ENCODE measurements around the gene FRMPD2.
A peak's percentile ranks its signal among the peaks of the same experiment; 100 is the strongest.

Gene FRMPD2

DNA sequence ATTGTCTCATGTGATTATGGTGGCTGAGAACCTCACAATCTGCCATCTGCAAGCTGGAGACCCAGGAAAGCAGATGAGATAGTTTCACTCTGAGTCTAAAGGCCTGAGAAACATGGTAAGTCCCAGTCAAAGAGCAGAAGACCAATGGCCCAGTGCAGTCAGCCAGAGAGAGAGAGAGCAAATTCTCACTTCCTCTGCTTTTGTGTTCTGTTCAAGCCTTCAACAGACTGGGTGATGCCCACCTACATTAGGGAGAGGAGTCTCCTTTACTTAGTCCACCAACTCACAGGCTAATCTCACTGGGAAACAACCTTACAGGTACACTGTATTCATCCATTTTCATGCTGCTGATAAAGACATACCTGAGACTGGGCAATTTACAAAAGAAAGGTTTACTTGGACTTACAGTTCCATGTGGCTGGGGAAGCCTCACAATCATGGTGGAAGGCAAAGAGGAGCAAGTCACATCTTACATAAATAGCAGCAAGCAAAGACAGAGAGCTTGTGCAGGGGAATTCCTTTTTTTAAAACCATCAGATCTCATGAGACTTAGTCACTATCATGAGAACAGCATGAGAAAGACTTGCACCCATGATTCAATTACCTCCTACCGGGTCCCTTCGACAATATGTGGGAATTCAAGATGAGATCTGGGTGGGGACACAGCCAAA lies 4.7 kb upstream of the FRMPD2 start:
- peak; percentile 28 for DNase-seq (ENCODE audit: insufficient read length, low spot score)
- FAIRE-seq, result peak; percentile 94
- peak; percentile 68; the same call in 1 of the 2 replicates for TF ChIP-seq TAF1 (IDR thresholded peaks at IDR 0.05; ENCODE audit: low read depth, low read length)
- TF ChIP-seq SPI1 (IDR thresholded peaks at IDR 0.05; ENCODE audit: low read depth, low read length), result peak; percentile 98
- peak; percentile 70 for TF ChIP-seq POU2F2 (IDR thresholded peaks at IDR 0.05; ENCODE audit: low read depth, low read length)
- TF ChIP-seq PAX5 (IDR thresholded peaks at IDR 0.05; ENCODE audit: insufficient read depth, low read length, severe bottlenecking), result peak; percentile 76
- peak; percentile 70; the same call in 1 of the 2 replicates for TF ChIP-seq POLR2AphosphoS5 (IDR thresholded peaks at IDR 0.05; ENCODE audit: low read depth, low read length)
- peak; percentile 65 for TF ChIP-seq POLR2A (IDR thresholded peaks at IDR 0.05; ENCODE audit: low read depth, low read length)

GRCh38 chr10:48277093-48277492 lies 2.6 kb upstream of the FRMPD2 start:
- DNase-seq (ENCODE audit: insufficient read length, low spot score) (no peak), FAIRE-seq (no peak)
- TF ChIP-seq POLR2A (IDR thresholded peaks at IDR 0.05; ENCODE audit: low read depth, low read length) (no peak), PAX5 (IDR thresholded peaks at IDR 0.05; ENCODE audit: insufficient read depth, low read length, severe bottlenecking) (no peak), TAF1 (IDR thresholded peaks at IDR 0.05; ENCODE audit: low read depth, low read length) (no peak), POLR2AphosphoS5 (IDR thresholded peaks at IDR 0.05; ENCODE audit: low read depth, low read length) (no peak), POU2F2 (IDR thresholded peaks at IDR 0.05; ENCODE audit: low read depth, low read length) (no peak), SPI1 (IDR thresholded peaks at IDR 0.05; ENCODE audit: low read depth, low read length) (no peak)

GRCh38 chr10:48273741-48274140 lies 755 bp downstream of the FRMPD2 start:
- no peak for TF ChIP-seq POU2F2 (IDR thresholded peaks at IDR 0.05; ENCODE audit: low read depth, low read length)
- TF ChIP-seq POLR2A (IDR thresholded peaks at IDR 0.05; ENCODE audit: low read depth, low read length), result no peak
- TF ChIP-seq TAF1 (IDR thresholded peaks at IDR 0.05; ENCODE audit: low read depth, low read length), result no peak
- no peak for TF ChIP-seq POLR2AphosphoS5 (IDR thresholded peaks at IDR 0.05; ENCODE audit: low read depth, low read length)
- no peak for TF ChIP-seq PAX5 (IDR thresholded peaks at IDR 0.05; ENCODE audit: insufficient read depth, low read length, severe bottlenecking)
- no peak for TF ChIP-seq SPI1 (IDR thresholded peaks at IDR 0.05; ENCODE audit: low read depth, low read length)
- FAIRE-seq (no peak), DNase-seq (ENCODE audit: insufficient read length, low spot score) (no peak)

DNA sequence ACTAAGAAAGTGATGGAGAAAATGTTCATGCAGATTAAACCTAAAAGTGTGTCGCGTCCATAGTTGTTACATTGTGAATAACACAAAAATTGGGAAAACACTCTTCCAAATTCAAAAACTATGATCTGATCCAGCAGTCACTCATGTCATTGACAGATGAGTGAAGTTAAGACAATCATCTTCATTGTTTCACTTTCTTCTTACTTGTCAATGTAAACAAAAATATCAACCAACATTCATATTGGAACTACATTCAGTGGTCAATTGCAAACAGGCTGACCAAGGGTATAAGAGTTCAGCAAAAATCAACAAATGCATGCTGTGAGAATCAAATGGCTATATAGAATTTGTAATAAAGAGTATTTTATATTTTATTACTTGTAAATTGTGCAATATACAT lies 1.8 kb downstream of the FRMPD2 start:
- TF ChIP-seq POU2F2 (IDR thresholded peaks at IDR 0.05; ENCODE audit: low read depth, low read length) (no peak), POLR2A (IDR thresholded peaks at IDR 0.05; ENCODE audit: low read depth, low read length) (no peak), POLR2AphosphoS5 (IDR thresholded peaks at IDR 0.05; ENCODE audit: low read depth, low read length) (no peak), PAX5 (IDR thresholded peaks at IDR 0.05; ENCODE audit: insufficient read depth, low read length, severe bottlenecking) (no peak), TAF1 (IDR thresholded peaks at IDR 0.05; ENCODE audit: low read depth, low read length) (no peak), SPI1 (IDR thresholded peaks at IDR 0.05; ENCODE audit: low read depth, low read length) (no peak)
- peak; percentile 64 for FAIRE-seq

GRCh38 chr10:48271047-48271730 lies 3.3 kb downstream of the FRMPD2 start:
- no peak for DNase-seq (ENCODE audit: insufficient read length, low spot score)
- no peak for FAIRE-seq
- TF ChIP-seq PAX5 (IDR thresholded peaks at IDR 0.05; ENCODE audit: insufficient read depth, low read length, severe bottlenecking) (no peak), POLR2AphosphoS5 (IDR thresholded peaks at IDR 0.05; ENCODE audit: low read depth, low read length) (no peak), POU2F2 (IDR thresholded peaks at IDR 0.05; ENCODE audit: low read depth, low read length) (no peak), POLR2A (IDR thresholded peaks at IDR 0.05; ENCODE audit: low read depth, low read length) (no peak)

More for the DNA sequence above, 1.8 kb downstream of the FRMPD2 start:
- DNase-seq (ENCODE audit: insufficient read length, low spot score), result no peak

GRCh38 chr10:48266528-48266927 lies 8.0 kb downstream of the FRMPD2 start:
- DNase-seq (ENCODE audit: insufficient read length, low spot score), result no peak
- no peak for FAIRE-seq
- TF ChIP-seq PAX5 (IDR thresholded peaks at IDR 0.05; ENCODE audit: insufficient read depth, low read length, severe bottlenecking), result no peak
- TF ChIP-seq POLR2A (IDR thresholded peaks at IDR 0.05; ENCODE audit: low read depth, low read length), result no peak

- TF ChIP-seq POLR2A (IDR thresholded peaks at IDR 0.05; ENCODE audit: low read depth, low read length) (no peak), TAF1 (IDR thresholded peaks at IDR 0.05; ENCODE audit: low read depth, low read length) (no peak), PAX5 (IDR thresholded peaks at IDR 0.05; ENCODE audit: insufficient read depth, low read length, severe bottlenecking) (no peak), SPI1 (IDR thresholded peaks at IDR 0.05; ENCODE audit: low read depth, low read length) (no peak), POLR2AphosphoS5 (IDR thresholded peaks at IDR 0.05; ENCODE audit: low read depth, low read length) (no peak), POU2F2 (IDR thresholded peaks at IDR 0.05; ENCODE audit: low read depth, low read length) (no peak)
- FAIRE-seq (no peak), DNase-seq (ENCODE audit: insufficient read length, low spot score) (no peak)
Observed at GRCh38 chr10:48258105-48258504, 16.4 kb downstream of the FRMPD2 start.

DNA sequence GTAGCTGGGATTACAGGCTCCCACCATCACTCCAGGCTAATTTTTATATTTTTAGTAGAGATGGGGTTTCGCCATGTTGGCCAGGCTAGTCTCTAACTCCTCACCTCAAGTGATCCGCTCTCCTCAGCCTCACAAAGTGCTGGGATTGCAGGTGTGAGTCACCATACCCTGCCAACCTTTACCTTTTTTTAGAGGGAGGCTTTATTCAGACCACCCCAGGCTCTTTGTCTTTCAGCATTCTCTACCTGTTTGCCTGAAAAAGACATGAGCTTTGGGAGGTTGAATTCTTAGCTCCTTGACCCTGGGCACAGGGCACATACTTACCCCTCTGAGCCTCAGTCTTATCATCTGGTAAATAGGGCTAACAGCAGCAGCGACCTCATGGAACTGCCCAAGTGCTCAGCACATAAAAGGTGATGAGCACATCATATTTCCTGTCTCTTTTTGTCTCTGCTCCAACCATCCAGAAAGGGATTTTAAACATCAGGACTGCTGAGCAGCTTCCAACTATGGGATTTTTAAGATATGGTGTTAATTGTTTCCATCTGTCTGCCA lies 17.0 kb downstream of the FRMPD2 start:
- DNase-seq (ENCODE audit: insufficient read length, low spot score) (no peak), FAIRE-seq (no peak)
- TF ChIP-seq SPI1 (IDR thresholded peaks at IDR 0.05; ENCODE audit: low read depth, low read length) (no peak), POLR2AphosphoS5 (IDR thresholded peaks at IDR 0.05; ENCODE audit: low read depth, low read length) (no peak), POLR2A (IDR thresholded peaks at IDR 0.05; ENCODE audit: low read depth, low read length) (no peak), PAX5 (IDR thresholded peaks at IDR 0.05; ENCODE audit: insufficient read depth, low read length, severe bottlenecking) (no peak), POU2F2 (IDR thresholded peaks at IDR 0.05; ENCODE audit: low read depth, low read length) (no peak), TAF1 (IDR thresholded peaks at IDR 0.05; ENCODE audit: low read depth, low read length) (no peak)

DNA sequence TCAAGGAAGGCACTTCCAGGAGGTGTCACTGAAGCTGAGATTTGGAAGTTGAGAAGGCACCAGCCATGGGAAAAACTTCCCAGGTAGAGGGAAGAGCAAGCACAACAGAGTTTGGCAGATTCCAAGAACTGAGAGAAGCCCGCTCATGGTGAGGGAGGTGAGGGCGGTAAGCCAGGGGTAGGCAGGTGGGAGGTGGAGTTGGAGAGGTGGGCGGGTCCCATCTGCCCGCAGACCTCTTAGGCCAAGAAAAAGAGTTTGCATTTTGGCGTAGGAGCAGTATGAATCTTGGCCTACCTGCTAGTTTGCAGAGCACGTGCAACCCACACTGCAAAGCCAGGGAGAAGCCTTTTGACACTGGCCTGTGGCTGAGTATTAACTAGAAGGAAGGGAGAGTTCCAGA lies 18.8 kb downstream of the FRMPD2 start:
- FAIRE-seq (no peak), DNase-seq (ENCODE audit: insufficient read length, low spot score) (no peak)
- TF ChIP-seq POLR2AphosphoS5 (IDR thresholded peaks at IDR 0.05; ENCODE audit: low read depth, low read length) (no peak), POU2F2 (IDR thresholded peaks at IDR 0.05; ENCODE audit: low read depth, low read length) (no peak), POLR2A (IDR thresholded peaks at IDR 0.05; ENCODE audit: low read depth, low read length) (no peak), SPI1 (IDR thresholded peaks at IDR 0.05; ENCODE audit: low read depth, low read length) (no peak), PAX5 (IDR thresholded peaks at IDR 0.05; ENCODE audit: insufficient read depth, low read length, severe bottlenecking) (no peak), TAF1 (IDR thresholded peaks at IDR 0.05; ENCODE audit: low read depth, low read length) (no peak)

All from GM12891 (cell line).